CD1c-positive myeloid dendritic cell (primary cell): ENCODE results near the gene ITPR2.

Experiments
- DNase-seq: peaks from one replicate; pipeline ENCODE4 v3.0.0-alpha.2; 2016; ENCODE audit errors: extremely low spot score

ITPR2 gene

GRCh38 chr12:26822026-26822425, 11.0 kb downstream of the ITPR2 start:
- no peak for DNase-seq

GRCh38 chr12:26821212-26821701, 11.7 kb downstream of the ITPR2 start:
- peak; percentile 38 for DNase-seq

GRCh38 chr12:26818636-26819035, 14.4 kb downstream of the ITPR2 start:
- no peak for DNase-seq

GRCh38 chr12:26818201-26818600, 14.8 kb downstream of the ITPR2 start:
- no peak for DNase-seq

- DNase-seq, result no peak
These were observed 15.8 kb downstream of the ITPR2 start for GRCh38 chr12:26817183-26817591.

- no peak for DNase-seq
These were observed 19.2 kb downstream of the ITPR2 start for GRCh38 chr12:26813812-26814211.

- DNase-seq, result no peak
These were observed 22.7 kb downstream of the ITPR2 start for GRCh38 chr12:26810330-26810729.

GRCh38 chr12:26809611-26810285, 23.2 kb downstream of the ITPR2 start:
- peak; percentile 36 for DNase-seq

- DNase-seq, result no peak
These were observed 24.1 kb downstream of the ITPR2 start for GRCh38 chr12:26808766-26809476.

- DNase-seq, result no peak
These were observed 25.7 kb downstream of the ITPR2 start for GRCh38 chr12:26807292-26807691.

- no peak for DNase-seq
These were observed 26.4 kb downstream of the ITPR2 start for GRCh38 chr12:26806556-26806955.

- no peak for DNase-seq
These were observed 27.5 kb downstream of the ITPR2 start for GRCh38 chr12:26805401-26805971.

GRCh38 chr12:26803552-26803951, 29.4 kb downstream of the ITPR2 start:
- DNase-seq, result no peak

- DNase-seq, result no peak
These were observed 31.5 kb downstream of the ITPR2 start for GRCh38 chr12:26801486-26801885.

GRCh38 chr12:26800858-26801257, 32.1 kb downstream of the ITPR2 start:
- no peak for DNase-seq

- no peak for DNase-seq
These were observed 32.6 kb downstream of the ITPR2 start for GRCh38 chr12:26800347-26800746.

GRCh38 chr12:26799741-26800140, 33.3 kb downstream of the ITPR2 start:
- no peak for DNase-seq

GRCh38 chr12:26798640-26799039, 34.4 kb downstream of the ITPR2 start:
- no peak for DNase-seq

GRCh38 chr12:26798023-26798422, 35.0 kb downstream of the ITPR2 start:
- peak; percentile 29 for DNase-seq

GRCh38 chr12:26795910-26796309, 37.1 kb downstream of the ITPR2 start:
- DNase-seq, result no peak

- peak; percentile 95 for DNase-seq
These were observed 41.6 kb downstream of the ITPR2 start for GRCh38 chr12:26791301-26791791.

- no peak for DNase-seq
These were observed 42.4 kb downstream of the ITPR2 start for GRCh38 chr12:26790645-26790994.
